Breast epithelium (tissue), 3 donors: ENCODE results near the gene SLC26A11.

Experiments used
- CTCF ChIP-seq, 3 donors: fragments of 450-650 bp; IDR thresholded peaks; one replicate each; pipeline ENCODE4 v1.5.1; 2016 to 2017; ENCODE audit warnings: antibody characterized with exemption in 3 of 3, mild to moderate bottlenecking in 3 of 3, moderate library complexity in 3 of 3
- POLR2A ChIP-seq: fragments of 450-650 bp; IDR thresholded peaks from one replicate; pipeline ENCODE4 v1.6.1; 2016; ENCODE audit warnings: antibody characterized with exemption, mild to moderate bottlenecking, moderate library complexity

GRCh38 chr17:80274871-80275449, 54.7 kb downstream of the SLC26A11 start:
- no peak for TF ChIP-seq CTCF (IDR thresholded peaks at IDR 0.05)
- no peak for TF ChIP-seq POLR2A
